Liver (tissue), 3 donors: ENCODE data around the gene RHOV.

Experiments used
- RAD21 ChIP-seq, 2 donors: IDR thresholded peaks; 2 replicates each; pipeline ENCODE4 v1.6.1; 2016; ENCODE audit warnings: antibody characterized with exemption in 2 of 2, mild to moderate bottlenecking in 2 of 2
- SP1 ChIP-seq: IDR thresholded peaks from 2 replicates; pipeline ENCODE4 v1.6.1; 2018; ENCODE audit warnings: antibody characterized with exemption, mild to moderate bottlenecking
- TAF1 ChIP-seq: conservative IDR thresholded peaks from 2 replicates; pipeline ENCODE4 v1.6.1; 2016; ENCODE audit warnings: antibody characterized with exemption, mild to moderate bottlenecking
- TF ChIP-seq, protein P1 (sequence below): IDR thresholded peaks from 2 replicates; pipeline ENCODE4 v1.6.1; 2016; ENCODE audit warnings: antibody characterized with exemption, mild to moderate bottlenecking
- TF ChIP-seq, protein P2 (sequence below): fragments of 150-350 bp; IDR thresholded peaks from 2 replicates; pipeline ENCODE4 v1.5.1; 2017; ENCODE audit warnings: improper control_type of control experiment, low read depth, low read length; ENCODE audit not compliant: missing input control
- TF ChIP-seq, protein P3 (sequence below): IDR thresholded peaks from 2 replicates; pipeline ENCODE4 v1.6.1; 2016; ENCODE audit warnings: antibody characterized with exemption
- TF ChIP-seq, protein P4 (sequence below): IDR thresholded peaks from 2 replicates; pipeline ENCODE4 v1.6.1; 2016; ENCODE audit warnings: antibody characterized with exemption
- donor health status: healthy.
- donor health status: healthy.

- TF ChIP-seq, protein P1, sequence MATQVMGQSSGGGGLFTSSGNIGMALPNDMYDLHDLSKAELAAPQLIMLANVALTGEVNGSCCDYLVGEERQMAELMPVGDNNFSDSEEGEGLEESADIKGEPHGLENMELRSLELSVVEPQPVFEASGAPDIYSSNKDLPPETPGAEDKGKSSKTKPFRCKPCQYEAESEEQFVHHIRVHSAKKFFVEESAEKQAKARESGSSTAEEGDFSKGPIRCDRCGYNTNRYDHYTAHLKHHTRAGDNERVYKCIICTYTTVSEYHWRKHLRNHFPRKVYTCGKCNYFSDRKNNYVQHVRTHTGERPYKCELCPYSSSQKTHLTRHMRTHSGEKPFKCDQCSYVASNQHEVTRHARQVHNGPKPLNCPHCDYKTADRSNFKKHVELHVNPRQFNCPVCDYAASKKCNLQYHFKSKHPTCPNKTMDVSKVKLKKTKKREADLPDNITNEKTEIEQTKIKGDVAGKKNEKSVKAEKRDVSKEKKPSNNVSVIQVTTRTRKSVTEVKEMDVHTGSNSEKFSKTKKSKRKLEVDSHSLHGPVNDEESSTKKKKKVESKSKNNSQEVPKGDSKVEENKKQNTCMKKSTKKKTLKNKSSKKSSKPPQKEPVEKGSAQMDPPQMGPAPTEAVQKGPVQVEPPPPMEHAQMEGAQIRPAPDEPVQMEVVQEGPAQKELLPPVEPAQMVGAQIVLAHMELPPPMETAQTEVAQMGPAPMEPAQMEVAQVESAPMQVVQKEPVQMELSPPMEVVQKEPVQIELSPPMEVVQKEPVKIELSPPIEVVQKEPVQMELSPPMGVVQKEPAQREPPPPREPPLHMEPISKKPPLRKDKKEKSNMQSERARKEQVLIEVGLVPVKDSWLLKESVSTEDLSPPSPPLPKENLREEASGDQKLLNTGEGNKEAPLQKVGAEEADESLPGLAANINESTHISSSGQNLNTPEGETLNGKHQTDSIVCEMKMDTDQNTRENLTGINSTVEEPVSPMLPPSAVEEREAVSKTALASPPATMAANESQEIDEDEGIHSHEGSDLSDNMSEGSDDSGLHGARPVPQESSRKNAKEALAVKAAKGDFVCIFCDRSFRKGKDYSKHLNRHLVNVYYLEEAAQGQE, result no peak
- no peak for TF ChIP-seq SP1
- TF ChIP-seq, protein P2, sequence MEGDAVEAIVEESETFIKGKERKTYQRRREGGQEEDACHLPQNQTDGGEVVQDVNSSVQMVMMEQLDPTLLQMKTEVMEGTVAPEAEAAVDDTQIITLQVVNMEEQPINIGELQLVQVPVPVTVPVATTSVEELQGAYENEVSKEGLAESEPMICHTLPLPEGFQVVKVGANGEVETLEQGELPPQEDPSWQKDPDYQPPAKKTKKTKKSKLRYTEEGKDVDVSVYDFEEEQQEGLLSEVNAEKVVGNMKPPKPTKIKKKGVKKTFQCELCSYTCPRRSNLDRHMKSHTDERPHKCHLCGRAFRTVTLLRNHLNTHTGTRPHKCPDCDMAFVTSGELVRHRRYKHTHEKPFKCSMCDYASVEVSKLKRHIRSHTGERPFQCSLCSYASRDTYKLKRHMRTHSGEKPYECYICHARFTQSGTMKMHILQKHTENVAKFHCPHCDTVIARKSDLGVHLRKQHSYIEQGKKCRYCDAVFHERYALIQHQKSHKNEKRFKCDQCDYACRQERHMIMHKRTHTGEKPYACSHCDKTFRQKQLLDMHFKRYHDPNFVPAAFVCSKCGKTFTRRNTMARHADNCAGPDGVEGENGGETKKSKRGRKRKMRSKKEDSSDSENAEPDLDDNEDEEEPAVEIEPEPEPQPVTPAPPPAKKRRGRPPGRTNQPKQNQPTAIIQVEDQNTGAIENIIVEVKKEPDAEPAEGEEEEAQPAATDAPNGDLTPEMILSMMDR, result no peak
- no peak for TF ChIP-seq RAD21 (IDR thresholded peaks at IDR 0.05)
- TF ChIP-seq, protein P3, sequence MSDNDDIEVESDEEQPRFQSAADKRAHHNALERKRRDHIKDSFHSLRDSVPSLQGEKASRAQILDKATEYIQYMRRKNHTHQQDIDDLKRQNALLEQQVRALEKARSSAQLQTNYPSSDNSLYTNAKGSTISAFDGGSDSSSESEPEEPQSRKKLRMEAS, result no peak
- TF ChIP-seq, protein P4, sequence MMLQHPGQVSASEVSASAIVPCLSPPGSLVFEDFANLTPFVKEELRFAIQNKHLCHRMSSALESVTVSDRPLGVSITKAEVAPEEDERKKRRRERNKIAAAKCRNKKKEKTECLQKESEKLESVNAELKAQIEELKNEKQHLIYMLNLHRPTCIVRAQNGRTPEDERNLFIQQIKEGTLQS, result no peak
- no peak for TF ChIP-seq TAF1
Measured at GRCh38 chr15:40911141-40911540, 37.1 kb upstream of the RHOV start.
